Stimulated activated CD8-positive, alpha-beta memory T cell treated with anti-CD3 and anti-CD28 coated beads, Interleukin-2, amount 100 ng/mL, for 48 hours (primary cell): Measurements from ENCODE around the gene PSMC3.
A peak's percentile ranks its signal among the peaks of the same experiment; 100 is the strongest.

Source experiments
- DNase-seq, 2 donors: peaks; one replicate each; pipeline ENCODE4 v3.0.0-alpha.2; 2020; ENCODE audit warnings: low read depth in 2 of 2

Gene PSMC3

GRCh38 chr11:47394322-47395222, 31.7 kb downstream of the PSMC3 start:
- DNase-seq = peak; percentile 42 to 44

DNA sequence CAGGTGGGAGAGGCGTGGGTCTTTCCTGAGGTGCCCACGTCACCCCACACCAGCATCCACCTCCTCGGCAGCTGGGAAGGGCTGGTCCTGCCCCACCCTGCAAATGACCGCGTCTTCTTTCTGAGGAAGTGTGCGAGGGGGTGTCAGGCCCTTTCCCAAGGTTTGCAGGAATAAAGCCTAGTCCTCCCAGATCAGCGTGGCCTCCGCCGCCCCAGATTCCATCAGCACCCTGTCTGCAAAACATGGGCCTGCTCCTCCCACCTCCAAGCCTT, 32.3 kb downstream of the PSMC3 start:
- no peak for DNase-seq

DNA sequence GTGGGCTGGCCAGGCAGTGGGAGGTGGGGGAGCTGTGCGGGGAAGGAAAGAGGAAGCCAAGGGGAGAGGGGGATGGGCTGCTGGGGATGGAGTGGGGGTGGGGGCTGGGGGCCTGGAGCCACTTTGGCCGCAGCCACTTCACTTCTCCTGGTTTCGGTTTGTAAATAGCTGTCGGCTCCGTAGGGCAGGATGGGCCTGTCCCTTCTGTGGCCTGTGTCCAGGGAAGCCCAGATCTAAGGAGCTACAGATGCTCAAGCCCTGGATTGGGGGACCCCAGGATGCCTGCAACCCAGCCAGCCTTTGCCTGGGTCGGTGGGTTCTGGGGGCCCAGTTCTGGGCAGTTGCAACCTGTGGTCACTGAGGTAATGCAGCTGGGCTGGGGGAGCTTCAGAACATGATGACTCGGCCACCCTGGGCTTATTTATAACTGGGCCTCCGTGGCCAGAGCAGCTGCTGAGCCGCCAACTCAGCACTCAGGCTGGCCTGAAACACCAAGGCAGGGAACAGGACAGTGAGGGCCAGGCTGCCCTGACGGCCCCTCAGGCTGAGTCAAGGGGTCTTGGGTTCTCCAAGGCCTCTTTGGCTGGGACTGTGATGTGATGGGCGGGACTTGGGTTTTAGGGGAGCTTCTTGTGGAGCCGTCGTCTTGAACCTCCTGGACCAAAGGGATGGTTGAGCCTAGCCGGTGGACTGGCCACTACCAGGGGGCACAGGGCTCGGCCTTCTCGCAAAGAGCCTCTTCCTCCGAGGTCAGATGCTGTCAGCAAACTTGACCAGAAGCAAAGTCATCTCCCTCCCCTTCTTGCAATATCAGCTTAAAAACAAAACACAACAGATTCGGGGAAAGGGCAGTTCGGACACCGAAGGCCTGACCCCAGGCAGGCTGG, 32.8 kb downstream of the PSMC3 start:
- DNase-seq = no peak

- DNase-seq = no peak
These were observed 33.6 kb downstream of the PSMC3 start for GRCh38 chr11:47392546-47393162.

DNA sequence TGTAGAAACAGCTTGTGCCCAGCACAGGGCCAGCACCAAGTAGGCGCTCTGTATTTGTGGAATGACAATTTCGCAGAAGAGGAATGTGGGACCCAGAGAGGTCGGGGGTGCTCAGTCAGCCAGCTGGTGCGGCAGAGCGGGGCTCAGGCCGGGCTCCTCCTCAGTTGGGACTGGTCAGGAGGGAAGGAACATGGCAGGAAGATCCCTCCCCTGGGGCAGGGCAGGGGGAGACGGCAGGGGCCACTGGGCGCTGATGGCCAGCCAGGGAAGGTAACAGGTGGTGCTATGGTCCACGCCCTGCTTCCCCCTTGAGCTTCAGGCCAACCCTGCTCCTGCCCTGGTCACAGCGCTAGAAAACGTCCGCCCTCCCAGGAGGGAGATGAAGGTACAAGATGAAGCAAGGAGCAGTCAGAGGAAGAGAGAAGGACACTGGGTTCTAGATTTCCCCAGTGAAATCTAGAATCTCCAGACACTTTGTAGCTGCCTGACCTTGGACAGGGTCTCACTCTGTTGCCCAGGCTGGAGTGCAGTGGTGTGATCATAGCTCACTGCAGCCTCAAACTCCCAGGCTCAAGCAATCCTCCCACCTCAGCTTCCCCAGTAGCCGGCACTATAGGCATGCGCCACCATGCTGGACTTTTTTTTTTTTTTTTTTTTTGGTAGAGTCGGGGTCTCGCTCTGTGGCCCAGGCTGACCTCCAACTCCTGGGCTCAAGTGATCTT, 34.4 kb downstream of the PSMC3 start:
- DNase-seq = no peak

GRCh38 chr11:47391077-47391583, 35.1 kb downstream of the PSMC3 start:
- no peak for DNase-seq

- DNase-seq = no peak
These were observed 35.8 kb downstream of the PSMC3 start for GRCh38 chr11:47390422-47390760.

GRCh38 chr11:47389577-47390421, 36.4 kb downstream of the PSMC3 start:
- no peak for DNase-seq

DNA sequence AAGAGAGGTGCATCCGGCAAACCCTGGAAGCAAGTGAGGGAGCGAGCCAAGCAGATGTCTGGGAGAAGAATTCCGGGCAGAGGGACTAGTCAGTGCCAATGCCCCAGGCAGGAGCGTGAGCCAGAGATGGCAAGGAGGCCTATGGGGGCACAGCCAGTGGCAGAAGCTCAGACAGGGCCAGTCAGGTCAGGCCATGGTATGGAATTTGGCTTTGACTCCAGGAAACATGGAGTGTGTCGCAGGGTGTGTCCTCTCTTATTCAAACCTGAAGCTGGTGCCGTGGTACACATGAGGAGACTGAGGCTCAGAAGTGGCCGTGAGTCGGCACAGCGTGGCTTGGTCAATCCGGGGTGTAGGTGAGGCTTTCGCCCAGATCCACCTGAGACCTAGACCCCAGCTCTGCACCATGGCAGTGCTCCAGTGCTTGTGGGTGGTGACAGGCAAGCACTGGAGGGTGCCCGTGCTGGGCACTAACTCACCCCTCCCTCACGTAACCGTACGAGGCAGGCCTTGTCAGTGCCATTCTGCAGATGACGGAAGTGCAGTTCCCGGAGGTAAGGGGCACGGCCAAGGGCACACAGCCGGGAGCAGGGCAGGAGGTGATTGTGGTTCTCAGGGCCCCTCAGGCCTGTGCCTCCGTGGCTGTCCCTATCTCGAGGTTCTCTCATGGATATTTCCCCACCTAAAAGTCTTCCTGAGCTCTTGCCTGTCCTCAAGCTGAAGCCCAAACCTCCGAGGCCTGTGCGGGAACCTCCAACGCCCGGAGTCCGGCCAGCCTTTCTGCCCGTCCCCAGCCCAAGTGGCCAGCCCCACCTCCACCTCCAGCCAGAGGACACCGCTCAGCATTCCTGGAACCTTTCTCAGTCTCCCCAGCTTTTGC, 37.3 kb downstream of the PSMC3 start:
- DNase-seq = no peak

- DNase-seq = no peak
These were observed 38.1 kb downstream of the PSMC3 start for GRCh38 chr11:47387944-47388696.

DNA sequence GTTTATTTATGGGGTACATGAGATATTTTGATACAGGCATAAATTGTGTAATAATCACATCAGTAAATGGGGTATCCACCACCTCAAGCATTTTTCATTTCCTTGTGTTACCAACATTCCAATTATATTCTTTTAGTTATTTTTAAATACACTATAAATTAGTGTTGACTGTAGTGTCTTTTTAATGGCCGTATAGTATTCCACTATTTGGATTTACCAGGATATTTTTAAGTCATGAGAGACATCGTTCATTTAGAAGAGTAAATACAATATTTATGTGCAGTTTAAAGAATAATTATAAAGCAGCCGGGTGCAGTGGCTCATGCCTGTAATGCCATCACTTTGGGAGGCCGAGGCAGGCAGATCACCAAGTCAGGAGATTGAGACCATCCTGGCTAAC, 41.7 kb downstream of the PSMC3 start:
- DNase-seq = no peak

GRCh38 chr11:47383071-47383470, 43.2 kb downstream of the PSMC3 start:
- DNase-seq = no peak

GRCh38 chr11:47380078-47380477, 46.2 kb downstream of the PSMC3 start:
- DNase-seq = no peak

- no peak for DNase-seq
These were observed 46.9 kb downstream of the PSMC3 start for GRCh38 chr11:47379317-47379716.

GRCh38 chr11:47378836-47379170, 47.4 kb downstream of the PSMC3 start:
- no peak for DNase-seq

DNA sequence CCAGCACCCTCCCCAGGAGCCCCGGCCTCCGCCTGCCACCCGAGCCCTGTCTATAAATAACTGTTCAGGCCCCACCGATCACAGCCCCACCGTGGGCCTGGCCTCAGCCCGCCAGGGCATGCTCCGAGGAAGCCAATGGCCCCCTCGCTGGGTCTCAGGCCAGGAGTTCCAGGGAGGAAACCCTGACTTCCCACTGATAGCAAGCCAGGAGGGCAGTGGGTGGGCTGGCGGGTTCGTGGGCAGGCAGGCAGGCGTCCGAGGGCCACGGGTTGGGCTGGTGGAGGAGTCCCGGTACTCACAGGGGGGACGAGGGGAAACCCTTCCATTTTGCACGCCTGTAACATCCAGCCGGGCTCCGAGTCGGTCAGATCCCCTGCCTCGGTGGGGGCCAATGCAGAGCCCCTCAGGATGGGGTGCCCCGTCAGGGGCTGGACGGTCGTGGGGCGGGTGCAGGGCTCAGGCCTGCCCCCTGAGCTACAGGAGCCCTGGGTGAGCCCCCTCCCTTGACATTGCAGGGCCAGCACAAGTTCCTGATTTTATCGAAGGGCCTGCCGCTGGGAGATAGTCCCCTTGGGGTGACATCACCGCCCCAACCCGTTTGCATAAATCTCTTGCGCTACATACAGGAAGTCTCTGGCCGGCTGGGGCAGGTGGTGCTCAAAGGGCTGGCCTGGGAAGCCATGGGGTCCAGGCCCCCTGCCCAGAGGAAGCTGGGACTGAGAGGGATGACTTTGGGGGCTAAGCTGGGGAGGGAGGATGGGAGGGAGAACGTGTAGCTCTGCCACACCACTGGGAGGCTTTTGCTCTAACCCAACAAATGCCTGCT, 48.0 kb downstream of the PSMC3 start, which contains the start of gene SPI1:
Gene SPI1 (minus strand): TSS at position 538 of the 826 bp plus-strand sequence. CDS start 194 bp downstream, at position 344.
- no peak for DNase-seq

DNA sequence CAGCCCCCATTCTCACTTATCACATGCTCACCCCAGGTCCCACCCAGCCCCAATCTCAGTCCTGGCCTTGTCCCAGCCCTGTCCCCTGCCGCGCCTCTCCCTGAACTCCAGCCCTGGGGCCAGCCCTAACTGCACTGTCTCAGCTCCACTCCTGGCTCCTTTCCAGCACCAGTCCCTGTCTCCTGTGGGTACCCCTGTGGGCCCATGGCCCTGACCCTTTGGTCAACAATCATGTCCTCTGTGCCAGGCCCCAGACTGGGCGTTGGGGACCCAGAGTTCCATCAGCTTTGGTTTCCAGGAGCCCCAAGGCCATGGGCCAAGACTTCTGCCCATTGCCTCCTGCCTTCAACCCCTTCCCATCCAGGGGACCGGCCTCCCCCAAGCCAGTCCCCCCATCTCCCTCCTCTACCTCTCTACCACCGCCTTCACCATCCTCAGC, 48.6 kb downstream of the PSMC3 start:
- no peak for DNase-seq
